ENCODE results near the gene PIEZO2.

GRCh38 chr18:10705291-10705690 lies 444.1 kb downstream of the PIEZO2 start:
- no peak for TF ChIP-seq CTCF (IDR thresholded peaks at IDR 0.05)
- no peak for TF ChIP-seq EP300 (IDR thresholded peaks at IDR 0.05)
